ENCODE measurements around the gene NPAS3. TPM values are rescaled to one million over a fixed set of nuclear protein-coding genes. Genes with fewer than 3 reads are reported as not detected.

NPAS3 gene
- total RNA-seq, 2 experiments from 2014 or later, result not detected

- no peak for TF ChIP-seq CTCF (IDR thresholded peaks at IDR 0.05)
- Mint-ChIP-seq H3K36me3 (ENCODE audit: low read depth) (no peaks in the 10 kb centered on the region), H3K27me3 (no peaks in the 10 kb centered on the region), H3K27ac (no peak overlapping the region), H3K4me1 (ENCODE audit: low read depth) (no peaks in the 10 kb centered on the region), H3K9me3 (no peaks in the 10 kb centered on the region), H3K4me3 (no peak overlapping the region)
- intact Hi-C loops (cut with micrococcal nuclease), result no loop called here
- ATAC-seq (no peak), DNase-seq (no peak)
- POLR2A ChIA-PET, result no interaction called here
- CTCF ChIA-PET, result no interaction called here
These were observed 667.9 kb downstream of the NPAS3 start for GRCh38 chr14:33606591-33606990.

GRCh38 chr14:33609582-33609981 is 670.9 kb downstream of the NPAS3 start:
- CTCF ChIA-PET, result no interaction called here
- TF ChIP-seq CTCF (IDR thresholded peaks at IDR 0.05), result no peak
- no peaks in the 10 kb centered on the region for H3K27me3 Mint-ChIP-seq
- no peak overlapping the region for H3K4me3 Mint-ChIP-seq
- ATAC-seq (no peak), DNase-seq (no peak)
- no peaks in the 10 kb centered on the region for H3K36me3 Mint-ChIP-seq (ENCODE audit: low read depth)
- intact Hi-C loops (cut with micrococcal nuclease), result no loop called here
- no peak overlapping the region for H3K27ac Mint-ChIP-seq
- POLR2A ChIA-PET, result interaction anchor here (0.6 kb wide), 1 partner anchor 20 kb away, joined by 3 read pairs; no protein-coding TSS in a partner anchor
- H3K4me1 Mint-ChIP-seq (ENCODE audit: low read depth), result no peaks in the 10 kb centered on the region
- H3K9me3 Mint-ChIP-seq, result no peaks in the 10 kb centered on the region

- ChIA-PET CTCF (no interaction called here), POLR2A (interaction anchor here (0.6 kb wide), 1 partner anchor 21 kb away, joined by 3 read pairs; no protein-coding TSS in a partner anchor)
- Mint-ChIP-seq H3K4me1 (ENCODE audit: low read depth) (no peaks in the 10 kb centered on the region), H3K27ac (no peak overlapping the region), H3K36me3 (ENCODE audit: low read depth) (no peaks in the 10 kb centered on the region), H3K9me3 (no peaks in the 10 kb centered on the region), H3K4me3 (no peak overlapping the region), H3K27me3 (no peaks in the 10 kb centered on the region)
- DNase-seq (no peak), ATAC-seq (no peak)
- no peak for TF ChIP-seq CTCF (IDR thresholded peaks at IDR 0.05)
- intact Hi-C loops (cut with micrococcal nuclease), result no loop called here
These were observed 671.4 kb downstream of the NPAS3 start for GRCh38 chr14:33610121-33610520.

GRCh38 chr14:33611405-33612196 is 672.9 kb downstream of the NPAS3 start:
- no peaks in the 10 kb centered on the region for H3K27me3 Mint-ChIP-seq
- TF ChIP-seq CTCF (IDR thresholded peaks at IDR 0.05), result no peak
- no peak overlapping the region for H3K27ac Mint-ChIP-seq
- H3K9me3 Mint-ChIP-seq, result no peaks in the 10 kb centered on the region
- CTCF ChIA-PET, result no interaction called here
- DNase-seq (no peak), ATAC-seq (no peak)
- intact Hi-C loops (cut with micrococcal nuclease), result no loop called here
- POLR2A ChIA-PET, result interaction anchor here (0.6 kb wide), 1 partner anchor 25 kb away, joined by 3 read pairs; no protein-coding TSS in a partner anchor
- H3K4me3 Mint-ChIP-seq, result no peak overlapping the region
- no peaks in the 10 kb centered on the region for H3K4me1 Mint-ChIP-seq (ENCODE audit: low read depth)
- no peaks in the 10 kb centered on the region for H3K36me3 Mint-ChIP-seq (ENCODE audit: low read depth)

- no peaks in the 10 kb centered on the region for H3K27me3 Mint-ChIP-seq
- POLR2A ChIA-PET, result no interaction called here
- CTCF ChIA-PET, result no interaction called here
- ATAC-seq, result no peak
- no peaks in the 10 kb centered on the region for H3K4me1 Mint-ChIP-seq (ENCODE audit: low read depth)
- no peak for TF ChIP-seq CTCF (IDR thresholded peaks at IDR 0.05)
- H3K36me3 Mint-ChIP-seq (ENCODE audit: low read depth), result no peaks in the 10 kb centered on the region
- intact Hi-C loops (cut with micrococcal nuclease), result no loop called here
- H3K27ac Mint-ChIP-seq, result no peak overlapping the region
- no peak for DNase-seq
- no peak overlapping the region for H3K4me3 Mint-ChIP-seq
- no peaks in the 10 kb centered on the region for H3K9me3 Mint-ChIP-seq
These were observed 673.5 kb downstream of the NPAS3 start for GRCh38 chr14:33612197-33612505.

All from activated CD8-positive, alpha-beta T cell treated with anti-CD3 and anti-CD28 coated beads for 36 hours (primary cell).